GM19467 (cell line): ENCODE results near the gene UBE2D4.
A peak's percentile ranks its signal among the peaks of the same experiment; 100 is the strongest.

Experiments
- ATAC-seq: cut with Tn5 transposase; IDR thresholded peaks from one replicate; pipeline ENCODE4 v1.9.1; 2021; ENCODE audit warnings: mild to moderate bottlenecking, moderate library complexity; ENCODE audit not compliant: unreplicated experiment

UBE2D4 gene

DNA sequence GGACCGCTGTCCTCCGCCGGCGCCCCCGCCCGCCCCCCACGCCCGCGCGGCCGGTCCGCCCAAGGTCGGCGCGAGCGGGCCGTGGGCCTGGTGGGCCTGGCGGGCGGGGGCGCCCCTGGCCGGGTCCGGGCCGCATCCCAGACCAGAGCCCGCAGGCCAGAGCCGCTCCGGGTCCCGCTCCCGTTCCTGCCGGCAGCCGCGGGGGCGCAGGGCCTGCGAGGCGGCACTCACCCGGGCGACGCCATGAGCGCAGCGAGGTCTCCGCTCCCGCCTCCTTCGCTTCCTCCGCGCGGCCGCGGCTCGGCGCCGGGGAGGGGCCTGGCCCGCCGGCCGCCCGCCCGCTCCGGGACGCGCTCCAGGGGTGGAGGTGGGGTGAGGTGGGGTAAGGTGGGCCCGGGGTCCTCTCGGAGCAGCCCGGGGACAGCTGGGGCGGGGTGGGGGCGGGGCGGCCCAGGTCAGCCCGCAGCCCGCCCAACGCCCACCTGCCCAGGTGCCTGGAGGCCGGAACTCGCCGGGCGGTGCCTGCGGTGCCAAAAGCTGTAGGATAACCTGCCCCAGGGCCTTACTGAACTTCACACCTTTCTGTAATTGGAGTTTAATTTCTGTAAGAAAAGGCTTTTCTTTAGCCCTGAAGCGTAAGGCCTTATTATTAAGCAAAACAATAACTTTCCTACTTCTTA, 19.8 kb upstream of the UBE2D4 start, which contains the start of gene URGCP:
TSS of gene URGCP (minus strand) at position 266 of the 680 bp plus-strand sequence. CDS start at position 245, 21 bp downstream.
- peak; percentile 65 for ATAC-seq

DNA sequence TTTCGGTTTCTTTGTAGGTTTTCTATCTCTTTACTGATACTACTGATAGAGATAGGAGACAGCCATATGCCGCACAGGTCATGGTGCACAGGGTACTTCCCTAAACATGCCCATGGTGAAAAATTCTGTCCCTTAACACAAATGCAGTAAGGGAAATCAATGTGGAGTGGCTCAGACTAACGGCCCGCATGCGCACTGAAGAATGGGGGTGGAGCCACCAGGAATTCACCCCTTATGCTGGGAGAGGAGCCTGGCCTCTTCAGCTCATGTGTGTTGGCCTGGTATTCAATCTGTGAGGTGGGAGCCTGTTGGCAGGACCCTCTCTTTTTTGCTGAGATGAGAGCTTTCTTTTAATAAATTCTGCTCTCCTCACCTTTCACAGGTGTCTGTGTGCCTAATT, 11.4 kb upstream of the UBE2D4 start:
- ATAC-seq: no peak

DNA sequence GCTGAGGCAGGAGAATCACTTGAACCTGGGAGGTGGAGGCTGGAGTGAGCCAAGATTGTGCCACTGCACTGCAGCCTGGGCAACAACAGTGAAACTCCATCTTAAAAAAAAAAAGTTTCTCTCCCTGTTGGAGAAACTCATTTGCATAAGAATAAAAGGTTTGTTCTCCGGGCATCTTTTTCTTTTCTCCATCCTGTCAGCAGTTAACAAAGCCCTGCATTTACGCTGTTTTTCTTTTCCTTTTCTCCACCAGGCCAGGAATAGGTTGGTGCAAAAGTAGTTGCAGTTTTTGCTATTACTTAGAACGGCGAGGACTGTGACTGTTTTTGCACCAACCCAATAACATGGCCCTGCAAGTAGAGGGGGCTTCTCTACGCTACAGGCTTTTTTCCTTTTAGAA, 10.3 kb upstream of the UBE2D4 start:
- ATAC-seq: no peak

DNA sequence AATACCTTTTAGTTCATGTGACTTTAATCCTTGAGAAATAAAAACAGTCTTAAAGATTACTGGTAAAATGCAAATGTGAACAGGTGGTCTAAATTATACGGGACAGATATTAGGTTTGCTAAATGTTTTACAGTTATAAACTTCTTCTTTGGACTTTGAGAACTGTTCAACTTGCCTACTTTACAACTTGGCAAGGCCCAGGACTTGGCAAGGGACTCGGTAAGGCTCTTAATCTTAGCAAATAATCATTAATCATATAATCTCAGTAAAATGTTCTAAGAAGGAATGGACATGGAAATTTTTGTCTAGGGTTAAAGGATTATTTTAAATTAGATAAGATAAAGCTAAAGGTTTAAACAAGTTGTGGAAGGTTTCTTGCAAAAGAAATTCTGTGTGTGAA, 4.8 kb upstream of the UBE2D4 start:
- no peak for ATAC-seq

DNA sequence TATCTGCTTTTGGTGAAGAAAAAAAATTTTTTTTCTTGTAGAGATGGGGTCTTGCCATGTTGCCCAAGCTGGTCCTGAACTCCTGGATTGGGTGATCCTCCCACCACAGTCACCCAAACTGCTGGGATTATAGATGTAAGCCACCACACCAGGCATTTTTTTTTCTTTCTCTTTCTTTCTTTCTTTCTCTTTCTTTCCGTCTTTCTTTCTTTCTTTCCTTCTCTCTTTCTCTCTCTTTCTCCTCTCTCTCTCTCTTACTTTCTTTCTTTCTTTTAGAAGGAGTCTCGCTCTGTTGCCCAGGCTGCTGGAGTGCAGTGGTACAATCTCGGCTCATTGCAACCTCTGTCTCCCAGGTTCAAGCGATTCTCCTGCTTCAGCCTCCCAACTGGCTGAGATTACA, 3.5 kb upstream of the UBE2D4 start:
- ATAC-seq: no peak

DNA sequence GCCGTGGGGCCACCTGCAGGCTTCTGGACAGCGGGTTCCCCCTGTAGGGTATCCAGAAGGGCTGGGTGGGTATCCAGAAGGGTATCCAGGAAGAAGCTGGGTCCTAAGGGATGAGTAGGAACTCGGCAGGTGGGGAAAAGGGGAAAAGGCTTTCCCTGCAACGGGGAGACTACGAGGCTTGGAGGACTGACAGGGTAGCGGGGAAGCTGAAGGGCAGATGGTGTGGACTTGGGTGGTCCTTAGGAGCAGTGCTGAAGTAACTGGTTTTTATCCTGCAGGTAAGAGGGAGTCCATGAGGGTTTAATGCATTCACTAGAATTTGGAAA, 525 bp downstream of the UBE2D4 start:
- ATAC-seq: peak; percentile 6

DNA sequence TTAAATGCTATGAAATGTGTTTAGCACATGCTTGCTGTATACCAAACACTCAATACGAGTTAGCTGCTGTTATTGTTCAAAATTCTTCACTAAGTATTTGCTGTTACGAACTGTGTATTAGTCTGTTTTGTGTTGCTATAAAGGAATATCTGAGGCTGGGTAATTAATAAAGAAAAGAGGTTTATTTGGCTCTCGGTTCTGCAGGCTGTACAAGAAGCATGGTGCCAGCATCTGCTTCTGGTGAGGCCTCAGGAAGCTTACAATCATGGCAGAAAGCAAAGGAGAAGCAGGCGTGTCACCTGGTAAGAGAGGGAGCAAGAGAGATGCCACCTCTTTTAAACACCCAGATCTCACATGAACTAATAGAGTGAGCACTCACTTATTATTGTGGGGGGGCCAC, 1.6 kb downstream of the UBE2D4 start:
- ATAC-seq: no peak

DNA sequence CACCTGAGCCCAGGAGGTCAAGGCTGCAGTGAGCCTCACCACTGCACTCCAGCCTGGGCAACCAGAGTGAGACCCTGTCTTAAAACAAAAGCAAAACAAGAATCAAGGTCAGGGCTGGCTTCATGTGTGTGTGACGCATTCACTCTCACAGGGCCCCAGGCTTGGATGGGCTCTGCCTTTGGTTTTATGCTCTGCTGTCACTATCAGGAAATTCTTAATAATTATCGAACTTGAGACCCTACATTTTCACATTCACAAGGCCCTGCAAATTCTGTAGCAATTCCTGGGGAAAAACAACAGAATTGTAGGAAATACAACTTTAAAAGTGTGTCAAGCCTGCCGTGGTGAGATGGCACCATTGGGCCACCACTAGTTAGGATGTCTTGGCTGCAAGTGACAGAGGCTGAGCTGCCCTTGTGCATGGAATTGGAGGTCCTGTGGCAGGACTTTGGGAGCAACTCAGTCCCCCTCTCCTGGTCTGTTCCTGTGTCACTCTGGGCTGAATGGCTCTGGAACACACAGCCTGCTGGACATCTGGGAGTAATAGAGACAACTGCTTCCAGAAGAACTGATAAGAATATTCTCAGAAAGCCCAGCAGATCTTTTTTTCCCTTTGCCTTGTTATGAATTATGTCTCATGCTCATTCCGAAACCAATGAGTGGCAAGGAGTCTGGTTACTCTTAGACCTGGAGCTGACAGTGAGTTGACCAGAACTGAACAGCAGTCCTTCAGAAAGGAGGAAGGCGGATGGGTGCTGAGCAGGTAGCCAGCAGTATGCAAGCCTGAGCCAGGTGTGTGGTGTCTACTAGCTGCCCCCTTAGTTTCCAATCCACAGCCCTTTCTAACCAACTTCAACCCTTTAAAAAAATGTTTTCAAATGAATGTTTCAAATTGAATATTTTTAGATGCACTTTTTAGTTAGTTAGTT, 3.6 kb downstream of the UBE2D4 start:
- ATAC-seq: no peak

DNA sequence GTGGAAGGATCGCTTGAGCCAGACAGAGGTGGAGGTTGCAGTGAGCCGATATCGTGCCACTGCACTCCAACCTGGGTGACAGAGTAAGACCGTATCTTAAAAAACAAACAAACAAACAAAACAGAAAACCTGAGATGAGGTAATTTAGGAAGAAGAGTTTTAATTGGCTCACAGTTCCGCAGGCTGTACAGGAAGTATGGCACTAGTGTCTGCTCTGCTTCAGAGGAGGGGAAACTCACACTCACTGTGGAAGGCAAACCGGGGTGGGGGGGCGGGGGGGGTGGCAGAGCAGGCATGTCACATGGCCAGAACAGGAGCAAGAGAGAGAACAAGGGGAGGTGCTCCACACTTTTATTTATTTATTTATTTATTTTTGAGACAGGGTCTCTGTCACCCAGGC, 5.1 kb downstream of the UBE2D4 start:
- no peak for ATAC-seq

DNA sequence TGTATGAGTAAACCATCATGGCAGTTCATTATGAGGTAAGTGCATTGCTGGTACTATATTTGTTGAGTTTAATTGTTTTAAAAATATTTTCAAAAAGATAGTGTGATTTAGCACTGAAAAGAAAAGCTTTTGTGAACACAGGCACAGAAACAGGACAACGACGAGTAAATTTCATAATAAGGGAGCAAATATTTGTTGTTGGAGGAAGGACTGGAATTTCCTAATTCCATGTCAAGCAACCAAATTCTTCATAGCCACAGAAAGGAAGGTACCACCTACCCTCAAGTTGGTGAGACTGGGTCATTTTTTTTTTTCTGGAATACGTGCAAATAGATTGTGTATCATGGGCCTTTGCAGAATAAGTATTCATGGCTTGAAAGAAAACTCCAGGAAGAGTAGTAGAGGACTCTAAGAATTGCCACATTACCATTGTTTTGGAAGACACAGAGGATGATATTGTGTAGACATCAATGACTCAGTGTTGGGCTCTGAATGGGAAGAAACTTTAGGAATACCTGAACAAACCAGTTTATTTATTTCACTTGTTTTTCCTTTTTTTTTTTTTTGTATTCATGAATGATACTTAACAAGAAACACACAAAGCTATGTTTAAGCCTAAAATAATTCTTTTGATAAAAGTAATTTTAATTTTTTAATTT, 7.8 kb downstream of the UBE2D4 start:
- ATAC-seq: no peak

DNA sequence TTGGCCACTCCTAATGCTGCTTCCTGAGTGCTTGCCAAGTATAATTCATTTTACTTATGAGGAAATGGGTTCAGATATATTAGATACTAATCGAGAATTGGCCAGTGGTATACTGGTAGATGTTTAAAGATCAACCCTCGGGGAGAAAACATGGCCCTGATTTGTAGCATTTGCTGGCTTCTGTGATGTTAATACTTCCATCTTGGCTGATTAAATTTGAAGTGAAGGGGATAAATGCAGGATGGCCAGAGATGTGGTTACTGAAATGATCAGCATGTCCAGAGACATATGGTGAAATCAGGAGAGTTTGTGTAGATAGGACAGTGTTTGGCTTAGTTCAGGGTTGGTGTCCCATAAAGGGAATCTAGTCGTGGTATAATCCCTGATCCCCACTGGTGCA, 11.2 kb downstream of the UBE2D4 start:
- ATAC-seq: no peak

DNA sequence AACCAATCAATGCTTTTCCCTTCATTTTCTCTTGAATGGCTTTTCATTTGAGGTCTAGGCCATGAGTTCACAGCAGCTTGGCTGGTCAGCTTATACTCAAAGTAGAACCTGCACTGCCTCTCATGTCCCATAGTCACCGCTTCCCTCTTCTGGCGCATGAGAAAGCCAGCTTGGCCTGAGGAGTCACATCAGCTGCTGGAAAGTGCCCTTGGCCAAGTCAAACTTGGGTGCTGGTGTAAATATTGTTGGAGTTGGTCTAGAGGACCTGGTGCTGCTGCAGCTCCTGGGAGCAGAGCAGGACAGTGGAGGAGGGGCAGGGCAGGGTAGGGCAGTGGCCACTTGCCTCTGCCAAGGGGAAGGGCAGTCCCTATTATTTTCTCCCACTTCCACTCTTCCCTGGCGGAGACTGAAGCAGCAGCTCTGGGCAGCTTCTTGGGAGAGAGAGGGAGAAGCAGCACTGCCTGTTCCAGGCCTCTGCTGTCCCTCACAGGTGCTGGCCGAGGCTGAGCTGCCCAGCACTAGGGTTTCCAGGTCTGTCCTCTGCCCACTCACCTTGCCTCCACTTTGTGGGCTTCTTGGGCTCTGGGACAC, 12.8 kb downstream of the UBE2D4 start:
- no peak for ATAC-seq

DNA sequence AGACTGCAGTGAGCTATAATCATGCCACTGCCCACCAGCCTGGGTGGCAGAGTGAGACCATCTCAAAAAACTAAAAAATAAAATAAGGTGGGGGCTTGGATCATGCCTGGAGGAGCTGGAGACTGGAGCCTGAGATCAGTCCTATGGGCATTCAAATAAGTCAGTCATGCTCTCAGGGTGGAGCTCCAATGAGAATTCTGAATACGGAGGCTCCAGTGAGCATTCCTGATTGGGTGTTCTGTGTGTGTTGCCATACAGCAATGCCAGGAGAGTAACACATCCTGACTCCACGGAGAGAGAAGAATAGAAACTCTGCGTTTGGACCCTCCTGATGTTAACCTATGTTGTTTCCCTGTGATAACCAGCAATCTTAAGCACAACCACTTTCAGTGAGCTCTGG, 16.0 kb downstream of the UBE2D4 start:
- no peak for ATAC-seq

DNA sequence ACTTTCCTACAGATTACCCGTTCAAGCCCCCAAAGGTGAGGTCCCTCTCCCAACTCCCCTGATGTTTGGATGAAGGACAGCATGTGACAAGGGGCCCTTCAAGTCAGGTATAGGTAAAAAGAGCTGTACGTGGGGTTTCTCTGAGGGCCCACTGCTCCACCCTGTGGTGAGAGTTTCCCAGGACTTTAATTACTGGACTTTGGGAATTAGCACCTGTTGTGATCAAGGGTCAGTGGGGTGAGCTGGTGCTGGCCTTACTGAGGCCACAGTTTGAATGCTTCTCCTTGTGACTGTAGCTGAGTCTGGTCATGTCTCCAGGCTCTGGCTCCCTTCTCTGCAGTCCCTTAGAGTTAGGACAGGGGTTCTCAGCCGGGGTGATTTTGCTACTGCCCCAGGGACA, 16.8 kb downstream of the UBE2D4 start:
- no peak for ATAC-seq

DNA sequence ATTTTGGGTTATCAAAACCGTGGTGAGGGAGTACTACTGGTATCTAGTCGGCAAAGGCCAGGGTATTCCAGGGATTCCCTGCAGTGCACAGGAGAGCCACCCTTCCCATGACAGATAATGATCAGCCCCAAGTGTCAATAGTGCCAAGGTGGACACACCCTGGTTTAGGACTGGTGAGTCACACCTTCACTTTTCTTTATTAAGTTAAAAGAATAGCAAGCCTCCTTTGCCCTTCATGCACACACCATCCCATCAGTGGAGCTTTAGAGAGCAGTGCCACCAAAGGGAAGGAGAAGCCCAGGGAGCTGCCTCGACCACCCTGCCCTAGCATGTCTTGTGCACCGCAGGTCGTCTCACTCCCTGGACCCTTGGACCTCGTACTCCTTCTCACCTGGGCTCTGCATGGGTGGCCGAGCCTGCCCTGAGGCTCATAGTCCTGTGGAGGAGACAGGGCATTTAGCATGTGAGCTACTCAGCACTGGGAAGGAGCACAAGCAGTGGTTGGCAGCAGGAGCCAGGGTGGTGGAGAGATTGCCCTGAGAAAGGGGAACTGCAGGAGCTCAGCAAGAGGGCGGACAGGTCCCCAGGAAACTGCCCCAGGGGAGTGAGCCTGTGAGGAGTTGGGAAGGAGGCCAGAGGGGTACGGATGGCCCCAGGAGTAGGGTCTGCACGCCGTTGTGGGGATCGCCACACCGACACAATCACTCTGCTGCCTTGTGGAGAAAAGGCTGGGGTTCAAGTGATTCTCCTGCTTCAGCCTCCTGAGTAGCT, 17.4 kb downstream of the UBE2D4 start:
- ATAC-seq: no peak

DNA sequence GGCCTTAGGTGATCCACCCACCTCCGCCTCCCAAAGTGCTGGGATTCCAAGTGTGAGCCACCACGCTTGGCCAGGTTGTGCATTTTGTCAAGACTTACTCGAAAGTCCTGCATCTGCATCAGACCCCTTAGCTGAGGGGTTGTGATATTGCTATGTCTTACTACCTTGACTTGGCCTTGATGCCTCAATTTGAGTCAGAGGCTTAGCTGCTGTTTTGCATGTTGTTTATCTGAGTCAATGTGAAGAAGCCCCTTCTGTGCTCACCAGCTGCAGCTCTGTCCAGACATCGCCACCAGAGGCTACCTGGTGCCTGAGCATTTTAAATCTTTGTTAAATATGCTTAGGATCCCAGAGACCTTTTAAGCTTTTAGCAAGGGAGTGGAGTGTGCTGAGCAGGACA, 18.1 kb downstream of the UBE2D4 start:
- no peak for ATAC-seq

DNA sequence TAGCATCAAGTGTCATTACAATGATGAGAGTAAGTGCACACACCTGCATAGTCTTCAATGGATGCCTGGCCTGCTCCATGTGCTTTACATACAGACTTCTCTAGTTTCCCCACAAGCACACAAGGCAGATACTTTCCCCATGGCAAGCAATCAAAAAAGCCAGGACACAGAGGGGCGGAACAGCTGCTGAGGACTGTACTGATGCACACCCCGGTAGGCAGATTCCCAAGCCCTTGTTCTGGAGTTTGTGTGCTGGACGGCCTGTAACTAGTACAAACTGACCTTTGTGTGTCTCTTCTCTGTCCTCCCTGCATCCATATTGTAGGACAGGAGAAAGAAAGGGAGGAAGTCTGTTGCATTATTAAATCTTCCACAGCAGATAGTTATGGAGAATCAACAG, 25.8 kb downstream of the UBE2D4 start:
- ATAC-seq: no peak

DNA sequence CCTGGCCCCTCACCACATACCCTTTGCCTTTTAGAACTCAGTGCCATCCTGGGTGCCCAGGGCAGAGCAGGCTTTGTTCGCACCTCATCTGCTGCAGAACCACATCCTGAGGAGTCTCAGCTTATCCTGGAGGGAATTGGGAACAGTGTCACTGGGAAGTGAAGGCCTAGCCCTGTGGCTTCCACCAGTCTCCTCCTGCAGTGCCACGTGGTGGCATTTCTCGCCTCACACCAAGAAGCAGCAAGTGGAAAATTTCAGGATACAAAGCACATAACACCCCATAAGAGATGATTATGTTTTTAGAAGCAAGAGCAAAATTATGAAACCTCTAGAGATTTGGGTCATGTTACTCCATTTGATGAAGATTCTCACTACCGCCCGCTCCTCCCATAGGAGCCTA, 26.8 kb downstream of the UBE2D4 start:
- no peak for ATAC-seq

DNA sequence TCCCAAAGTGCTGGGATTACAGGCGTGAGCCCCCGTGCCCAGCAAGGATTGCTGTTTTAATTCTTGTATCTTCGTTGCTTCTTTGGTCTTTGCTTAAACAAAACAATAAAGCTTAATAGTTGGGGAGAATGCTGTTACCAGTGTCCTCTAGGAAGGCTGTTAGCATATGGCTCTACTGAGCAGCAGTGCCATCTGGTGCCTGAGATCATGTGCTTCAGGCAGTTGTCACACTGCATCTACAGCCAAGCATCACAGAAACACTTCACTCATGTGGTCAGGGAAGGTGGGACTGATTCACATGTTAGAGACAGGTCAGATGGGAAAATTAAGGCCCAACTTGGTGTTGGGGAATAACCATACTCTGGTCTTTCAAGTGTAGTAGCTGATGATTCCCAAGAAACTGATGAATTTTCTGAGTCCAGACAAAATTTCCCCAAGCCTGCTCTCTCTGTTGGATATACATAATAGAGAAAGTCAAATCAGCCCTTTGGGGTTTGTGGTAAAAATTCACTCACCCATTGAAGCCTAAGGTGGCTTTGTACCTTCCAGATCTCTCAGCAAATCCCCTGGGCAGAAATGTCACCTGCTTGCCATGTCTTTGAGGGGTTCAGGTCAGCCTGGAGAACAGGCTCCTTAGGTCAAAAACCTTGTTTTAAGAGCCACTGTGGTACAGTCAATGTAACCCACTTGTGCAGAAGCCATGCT, 28.4 kb downstream of the UBE2D4 start:
- ATAC-seq: no peak

DNA sequence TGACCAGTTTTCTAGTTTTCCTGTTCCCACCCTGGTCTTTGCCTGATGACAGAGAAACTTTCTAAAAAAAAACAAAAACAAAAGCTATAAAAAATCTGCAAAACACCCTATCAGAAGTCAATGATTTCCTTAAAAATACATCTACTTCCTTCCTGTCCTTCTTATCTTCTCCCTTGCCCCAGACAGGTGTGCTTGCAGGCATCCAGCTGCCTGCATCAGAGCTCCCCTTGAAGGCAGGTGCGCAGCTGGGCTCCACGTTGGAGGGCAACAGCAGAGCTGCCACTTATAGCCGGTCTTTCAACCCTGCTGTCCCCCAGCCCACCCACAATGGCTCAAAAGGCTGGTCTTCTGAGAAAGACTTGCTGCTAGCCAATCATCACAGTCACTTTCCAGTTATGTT, 29.8 kb downstream of the UBE2D4 start:
- ATAC-seq: no peak
